Measurements from ENCODE around the gene NEDD4L. TPM values are rescaled to one million over a fixed set of nuclear protein-coding genes. Genes with fewer than 3 reads are reported as not detected.
"Not testable (repeated sequence)": the region's sequence is repeated elsewhere in the genome, so short reads cannot be mapped to it uniquely, and the experiment has no call there.

Gene NEDD4L
- total RNA-seq: 77.6 and 95.9 TPM in 2 replicates

DNA sequence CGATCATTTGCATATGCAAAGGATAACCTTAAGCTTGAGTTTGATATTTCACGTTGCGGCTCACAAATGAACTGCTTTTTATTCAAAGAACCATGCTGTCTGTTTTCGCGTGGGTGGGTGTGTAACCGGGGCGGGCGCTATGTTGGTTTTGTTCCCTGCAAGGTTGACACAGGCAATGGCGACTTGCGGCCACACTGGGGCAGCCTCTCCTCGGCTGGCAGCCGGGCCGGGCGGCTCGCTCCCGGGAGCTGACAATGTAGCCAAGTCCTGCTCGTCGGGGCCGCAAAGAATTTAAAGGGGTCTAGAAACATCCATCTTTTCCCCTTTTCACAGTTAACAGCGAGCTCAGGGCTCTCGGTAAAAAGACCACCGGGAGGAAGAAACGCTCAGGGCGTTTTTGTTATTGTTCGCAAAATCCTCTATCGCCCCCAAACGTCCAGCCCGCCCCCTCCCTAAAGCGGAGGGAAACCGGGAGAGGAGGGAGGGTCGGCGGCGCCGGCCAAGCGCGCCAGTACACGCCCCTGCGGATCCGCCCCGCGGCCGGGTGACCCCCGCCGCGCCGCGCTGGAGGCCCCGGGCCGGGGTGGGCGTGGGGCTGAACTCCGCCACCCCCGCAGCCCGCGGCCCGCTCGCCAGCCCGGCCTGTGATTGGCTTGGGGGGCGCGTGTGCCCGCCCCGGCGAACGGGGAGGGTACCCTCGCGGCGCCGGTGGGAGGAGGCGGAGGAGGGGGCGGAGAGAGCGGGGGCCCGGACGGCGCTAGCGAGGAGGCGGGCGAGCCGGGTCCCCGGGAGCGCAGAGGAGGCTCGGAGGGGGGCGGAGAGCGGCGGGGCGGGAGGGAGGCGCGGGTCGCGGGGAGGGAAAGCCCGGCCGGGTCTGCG lies at the start of gene NEDD4L:
TSS of gene NEDD4L (plus strand) at position 736 of the 879 bp plus-strand sequence. CDS start 435 bp downstream, outside the sequence.
- DNase-seq (ENCODE audit: low read depth): no peak
- TF ChIP-seq, protein P1, sequence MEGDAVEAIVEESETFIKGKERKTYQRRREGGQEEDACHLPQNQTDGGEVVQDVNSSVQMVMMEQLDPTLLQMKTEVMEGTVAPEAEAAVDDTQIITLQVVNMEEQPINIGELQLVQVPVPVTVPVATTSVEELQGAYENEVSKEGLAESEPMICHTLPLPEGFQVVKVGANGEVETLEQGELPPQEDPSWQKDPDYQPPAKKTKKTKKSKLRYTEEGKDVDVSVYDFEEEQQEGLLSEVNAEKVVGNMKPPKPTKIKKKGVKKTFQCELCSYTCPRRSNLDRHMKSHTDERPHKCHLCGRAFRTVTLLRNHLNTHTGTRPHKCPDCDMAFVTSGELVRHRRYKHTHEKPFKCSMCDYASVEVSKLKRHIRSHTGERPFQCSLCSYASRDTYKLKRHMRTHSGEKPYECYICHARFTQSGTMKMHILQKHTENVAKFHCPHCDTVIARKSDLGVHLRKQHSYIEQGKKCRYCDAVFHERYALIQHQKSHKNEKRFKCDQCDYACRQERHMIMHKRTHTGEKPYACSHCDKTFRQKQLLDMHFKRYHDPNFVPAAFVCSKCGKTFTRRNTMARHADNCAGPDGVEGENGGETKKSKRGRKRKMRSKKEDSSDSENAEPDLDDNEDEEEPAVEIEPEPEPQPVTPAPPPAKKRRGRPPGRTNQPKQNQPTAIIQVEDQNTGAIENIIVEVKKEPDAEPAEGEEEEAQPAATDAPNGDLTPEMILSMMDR (conservative IDR thresholded peaks at IDR 0.05; ENCODE audit: low read depth, low read length): peak; percentile 82

DNA sequence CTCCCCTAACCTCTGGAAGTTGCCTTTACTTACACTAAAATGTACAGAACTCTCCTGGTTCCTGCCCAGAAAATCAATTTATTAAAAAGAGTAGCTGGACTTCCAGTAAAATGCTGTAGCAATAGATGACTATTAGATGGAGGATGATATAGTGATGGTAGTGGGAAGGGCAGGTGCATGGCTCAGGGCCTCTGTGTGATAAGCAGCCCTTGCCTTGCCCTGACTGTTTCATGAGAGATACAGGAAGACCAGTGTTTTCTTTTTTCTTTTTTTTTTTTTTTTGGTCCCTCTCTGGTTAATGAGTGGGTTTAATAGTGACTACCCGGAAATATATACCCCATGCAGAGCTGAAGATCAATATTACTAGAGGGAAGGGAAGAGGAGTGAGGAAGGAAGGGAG lies 48.7 kb upstream of the NEDD4L start:
- no peak overlapping the region for H3K4me3 ChIP-seq (ENCODE audit: low read depth, low read length)
- TF ChIP-seq, protein P1 (conservative IDR thresholded peaks at IDR 0.05; ENCODE audit: low read depth, low read length): no peak
- no peak for DNase-seq (ENCODE audit: low read depth)

More for the DNA sequence above, at the start of gene NEDD4L:
- peak within 1 kb of the TSS; percentile 66 for H3K4me3 ChIP-seq (ENCODE audit: low read depth, low read length)

DNA sequence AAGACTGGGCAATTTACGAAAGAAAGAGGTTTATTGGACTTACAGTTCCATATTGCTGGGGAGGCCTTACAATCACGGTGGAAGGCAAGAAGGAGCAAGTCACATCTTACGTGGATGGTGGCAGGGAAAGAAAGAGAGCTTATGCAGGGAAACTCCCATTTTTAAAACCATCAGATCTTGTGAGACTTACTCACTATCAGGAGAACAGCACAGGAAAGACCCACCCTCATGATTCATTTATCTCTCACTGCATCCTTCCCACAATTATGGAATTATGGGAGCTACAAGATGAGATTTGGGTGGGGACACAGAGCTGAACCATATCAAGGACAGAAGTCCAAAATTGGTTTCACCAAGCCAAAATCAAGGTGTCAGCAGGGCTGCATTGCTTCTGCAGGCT lies 47.1 kb upstream of the NEDD4L start:
- DNase-seq (ENCODE audit: low read depth): not testable (repeated sequence)

DNA sequence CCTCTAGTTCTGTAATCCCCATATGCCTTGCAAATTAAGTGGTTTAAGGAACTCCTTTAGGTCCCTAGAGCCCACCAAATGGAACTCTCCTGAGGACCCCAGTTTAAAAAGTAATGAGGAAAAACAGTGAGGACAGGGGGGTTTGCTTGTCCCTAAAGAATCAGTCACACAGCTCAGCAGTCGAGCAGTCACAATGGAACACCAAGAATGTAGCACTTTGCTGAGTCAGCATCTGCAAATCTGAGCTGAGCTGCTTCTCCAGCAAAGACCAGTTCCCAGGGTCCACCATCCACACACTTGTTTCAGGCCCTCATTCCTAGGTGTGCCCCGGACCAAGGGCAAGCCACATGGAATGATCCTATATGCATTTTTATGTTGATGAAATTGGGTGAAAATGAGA lies 46.2 kb upstream of the NEDD4L start:
- H3K4me3 ChIP-seq (ENCODE audit: low read depth, low read length): no peak overlapping the region
- no peak for DNase-seq (ENCODE audit: low read depth)
- TF ChIP-seq, protein P1 (conservative IDR thresholded peaks at IDR 0.05; ENCODE audit: low read depth, low read length): no peak

More for the DNA sequence above, 47.1 kb upstream of the NEDD4L start:
- H3K4me3 ChIP-seq (ENCODE audit: low read depth, low read length): not testable (repeated sequence)

DNA sequence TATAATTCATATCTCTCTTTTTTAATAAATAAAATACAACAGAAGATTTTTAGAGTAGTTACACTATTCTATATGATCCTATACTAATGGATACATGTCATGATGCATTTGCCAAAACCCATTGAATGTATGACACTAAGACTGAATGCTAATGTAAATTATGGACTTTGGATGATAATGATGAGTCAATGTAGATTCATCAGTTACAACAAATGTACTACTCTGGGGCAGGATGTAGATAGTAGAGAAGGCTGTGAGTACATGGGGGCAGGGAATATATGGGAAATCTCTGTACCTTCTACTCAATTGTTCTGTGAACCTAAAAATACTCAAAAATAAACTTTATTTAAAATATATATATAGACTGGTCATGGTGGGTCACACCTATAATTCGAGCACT lies 45.6 kb upstream of the NEDD4L start:
- no peak for DNase-seq (ENCODE audit: low read depth)
- H3K4me3 ChIP-seq (ENCODE audit: low read depth, low read length): no peak overlapping the region
- TF ChIP-seq, protein P1 (conservative IDR thresholded peaks at IDR 0.05; ENCODE audit: low read depth, low read length): no peak

DNA sequence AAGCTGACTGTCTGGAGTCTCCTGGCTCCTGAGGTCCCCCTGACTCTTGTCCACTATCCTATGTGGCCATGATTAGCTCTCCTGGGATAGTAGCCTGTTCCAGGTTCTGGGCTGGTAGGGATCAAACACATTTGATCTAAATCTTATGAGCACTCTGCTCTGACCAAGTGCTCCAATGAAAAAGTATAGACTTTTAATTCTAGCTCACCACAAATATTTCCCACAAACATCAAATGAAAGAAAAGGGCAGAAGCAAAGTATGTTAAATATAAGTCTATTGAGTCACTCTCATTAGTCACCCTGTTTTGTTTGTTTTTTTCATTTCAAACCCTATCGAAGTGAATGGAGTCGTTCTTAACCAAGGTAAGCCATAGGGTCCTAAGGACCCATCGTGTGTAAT lies 39.7 kb upstream of the NEDD4L start:
- no peak overlapping the region for H3K4me3 ChIP-seq (ENCODE audit: low read depth, low read length)

DNA sequence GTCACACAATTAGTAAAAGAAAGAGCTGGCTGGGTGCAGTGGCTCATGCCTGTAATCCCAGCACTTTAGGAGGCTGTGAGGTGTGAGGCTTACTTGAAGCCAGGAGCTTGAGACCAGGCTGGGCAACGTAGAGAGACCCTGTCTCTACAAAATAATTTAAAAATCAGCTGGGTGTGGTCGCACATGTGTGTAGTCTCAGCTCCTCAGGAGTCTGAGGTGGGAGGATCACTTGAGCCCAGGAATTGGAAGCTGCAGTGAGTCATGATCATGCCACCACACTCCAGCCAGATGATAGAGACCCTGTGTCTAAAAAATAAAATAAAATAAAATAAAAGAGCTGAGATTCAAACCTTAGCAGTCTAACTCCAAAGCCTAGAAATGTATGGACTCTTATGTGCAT lies 39.0 kb upstream of the NEDD4L start:
- no peak for DNase-seq (ENCODE audit: low read depth)
- TF ChIP-seq, protein P1 (conservative IDR thresholded peaks at IDR 0.05; ENCODE audit: low read depth, low read length): no peak
- H3K4me3 ChIP-seq (ENCODE audit: low read depth, low read length): no peak overlapping the region

More for the DNA sequence above, 39.7 kb upstream of the NEDD4L start:
- no peak for DNase-seq (ENCODE audit: low read depth)
- TF ChIP-seq, protein P1 (conservative IDR thresholded peaks at IDR 0.05; ENCODE audit: low read depth, low read length): no peak

Measured in epithelial cell of proximal tubule (primary cell).